T-helper 17 cell (primary cell): Measurements from ENCODE around the gene PI4KA. TPM values are rescaled to one million over a fixed set of nuclear protein-coding genes. Genes with fewer than 3 reads are reported as not detected.

Experiments used
- ATAC-seq: fragments of 150-1000 bp; cut with Tn5 transposase; 2 replicates; pipeline ENCODE4 v1.10.0; 2021; ENCODE audit warnings: mild to moderate bottlenecking, moderate library complexity
- DNase-seq, 3 donors: peaks; one replicate each; pipeline versions ENCODE4 v3.0.0 to v3.0.0-alpha.2; 2020 to 2021
- H3K9me3 ChIP-seq: one replicate; pipeline ENCODE4 v1.7.0; 2013; ENCODE audit warnings: low read length, mild to moderate bottlenecking; ENCODE audit not compliant: control insufficient read depth, poor library complexity, severe bottlenecking
- H3K27ac Mint-ChIP-seq: one replicate; pipeline ENCODE4 v1.8.0; 2022; ENCODE audit warnings: mild to moderate bottlenecking, moderate library complexity, mixed read lengths
- H3K27me3 Mint-ChIP-seq: one replicate; pipeline ENCODE4 v1.8.0; 2022; ENCODE audit warnings: mixed read lengths
- H3K36me3 Mint-ChIP-seq: one replicate; pipeline ENCODE4 v1.8.0; 2022; ENCODE audit warnings: low read depth, mixed read lengths
- H3K4me1 Mint-ChIP-seq: one replicate; pipeline ENCODE4 v1.8.0; 2022; ENCODE audit warnings: mild to moderate bottlenecking, mixed read lengths
- H3K4me3 Mint-ChIP-seq: one replicate; pipeline ENCODE4 v1.8.0; 2022; ENCODE audit warnings: mild to moderate bottlenecking, moderate library complexity, mixed read lengths
- total RNA-seq, 4 donors: library from RNA in 2 of 4; stranded (reverse) in 2 of 4; gene quantifications; one replicate each; pipeline ENCODE4 v1.2.3 and lab custom pipeline; 2022 to 2026

Gene PI4KA
- total RNA-seq, 2 donors from 2014 or later: 159 to 160 TPM

GRCh38 chr22:20889025-20889704 lies 30.6 kb upstream of the PI4KA start:
- no peak overlapping the region for H3K4me3 Mint-ChIP-seq
- H3K36me3 Mint-ChIP-seq: peaks cover 10% of the 10 kb centered on the region
- no peaks in the 10 kb centered on the region for H3K27me3 Mint-ChIP-seq
- no peak for ATAC-seq
- no peak overlapping the region for H3K27ac Mint-ChIP-seq
- no peaks in the 10 kb centered on the region for H3K9me3 ChIP-seq
- H3K4me1 Mint-ChIP-seq: peaks cover 4% of the 10 kb centered on the region
- no peak for DNase-seq

GRCh38 chr22:20887375-20887774 lies 28.8 kb upstream of the PI4KA start:
- Mint-ChIP-seq H3K27ac (peak overlapping the region; percentile 24), H3K27me3 (no peaks in the 10 kb centered on the region), H3K4me1 (peaks cover 6% of the 10 kb centered on the region), H3K36me3 (peaks cover 14% of the 10 kb centered on the region), H3K4me3 (no peak overlapping the region)
- H3K9me3 ChIP-seq: no peaks in the 10 kb centered on the region
- ATAC-seq: no peak
- DNase-seq: no peak

GRCh38 chr22:20885557-20886323 lies 27.1 kb upstream of the PI4KA start:
- DNase-seq (no peak), ATAC-seq (peak; percentile 68)
- Mint-ChIP-seq H3K4me1 (peaks cover 7% of the 10 kb centered on the region), H3K27ac (no peak overlapping the region), H3K27me3 (no peaks in the 10 kb centered on the region), H3K4me3 (no peak overlapping the region), H3K36me3 (peaks cover 14% of the 10 kb centered on the region)
- H3K9me3 ChIP-seq: no peaks in the 10 kb centered on the region

- ATAC-seq (no peak), DNase-seq (no peak)
- Mint-ChIP-seq H3K27ac (no peak overlapping the region), H3K27me3 (no peaks in the 10 kb centered on the region), H3K36me3 (peaks cover 14% of the 10 kb centered on the region), H3K4me1 (peaks cover 7% of the 10 kb centered on the region), H3K4me3 (no peak overlapping the region)
- no peaks in the 10 kb centered on the region for H3K9me3 ChIP-seq
Observed at GRCh38 chr22:20885017-20885556, 26.5 kb upstream of the PI4KA start.

DNA sequence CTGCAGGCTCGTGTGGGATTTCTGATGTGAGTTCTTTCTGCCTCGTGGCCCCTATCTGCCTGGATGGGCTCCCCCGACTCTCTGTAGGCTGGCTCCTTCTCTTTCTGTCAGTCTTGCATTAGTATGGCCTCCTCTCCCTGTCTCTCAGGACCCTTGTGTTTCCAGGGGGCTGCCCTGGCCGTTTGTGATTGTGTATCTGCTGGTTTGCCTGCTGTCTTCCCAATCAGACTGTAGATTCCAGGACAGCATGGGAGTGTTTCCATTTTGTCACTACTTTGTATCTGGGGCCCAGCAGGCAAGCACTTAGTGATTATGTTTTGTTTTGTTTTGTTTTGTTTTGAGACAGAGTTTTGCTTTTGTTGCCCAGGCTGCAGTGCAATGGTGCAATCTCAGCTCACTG lies 25.8 kb upstream of the PI4KA start:
- DNase-seq (no peak), ATAC-seq (no peak)
- Mint-ChIP-seq H3K4me1 (peaks cover 7% of the 10 kb centered on the region), H3K27ac (no peak overlapping the region), H3K4me3 (no peak overlapping the region), H3K27me3 (no peaks in the 10 kb centered on the region), H3K36me3 (peaks cover 14% of the 10 kb centered on the region)
- no peaks in the 10 kb centered on the region for H3K9me3 ChIP-seq

DNA sequence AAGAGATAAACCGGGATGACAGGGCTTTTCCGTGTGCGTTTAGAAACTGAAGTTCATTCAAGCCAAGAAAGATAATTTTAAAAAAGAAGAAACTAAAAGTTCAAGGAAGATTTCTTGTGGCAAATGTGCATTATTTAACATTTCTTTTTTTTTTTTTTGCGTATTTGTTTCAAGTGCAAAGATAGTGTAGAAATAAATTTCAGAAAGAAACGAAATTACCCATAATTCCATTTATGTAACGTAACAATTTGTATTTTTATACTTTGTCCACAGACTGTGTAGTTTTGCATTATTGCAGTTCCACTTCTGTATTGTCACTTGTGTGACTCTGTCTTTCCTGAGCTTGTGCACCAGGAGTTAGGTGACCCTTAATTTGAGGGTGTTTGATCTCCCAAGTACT lies 24.2 kb upstream of the PI4KA start:
- Mint-ChIP-seq H3K4me1 (peaks cover 4% of the 10 kb centered on the region), H3K27ac (no peak overlapping the region), H3K4me3 (no peak overlapping the region), H3K36me3 (peaks cover 12% of the 10 kb centered on the region), H3K27me3 (no peaks in the 10 kb centered on the region)
- ATAC-seq: no peak
- H3K9me3 ChIP-seq: no peaks in the 10 kb centered on the region
- no peak for DNase-seq

DNA sequence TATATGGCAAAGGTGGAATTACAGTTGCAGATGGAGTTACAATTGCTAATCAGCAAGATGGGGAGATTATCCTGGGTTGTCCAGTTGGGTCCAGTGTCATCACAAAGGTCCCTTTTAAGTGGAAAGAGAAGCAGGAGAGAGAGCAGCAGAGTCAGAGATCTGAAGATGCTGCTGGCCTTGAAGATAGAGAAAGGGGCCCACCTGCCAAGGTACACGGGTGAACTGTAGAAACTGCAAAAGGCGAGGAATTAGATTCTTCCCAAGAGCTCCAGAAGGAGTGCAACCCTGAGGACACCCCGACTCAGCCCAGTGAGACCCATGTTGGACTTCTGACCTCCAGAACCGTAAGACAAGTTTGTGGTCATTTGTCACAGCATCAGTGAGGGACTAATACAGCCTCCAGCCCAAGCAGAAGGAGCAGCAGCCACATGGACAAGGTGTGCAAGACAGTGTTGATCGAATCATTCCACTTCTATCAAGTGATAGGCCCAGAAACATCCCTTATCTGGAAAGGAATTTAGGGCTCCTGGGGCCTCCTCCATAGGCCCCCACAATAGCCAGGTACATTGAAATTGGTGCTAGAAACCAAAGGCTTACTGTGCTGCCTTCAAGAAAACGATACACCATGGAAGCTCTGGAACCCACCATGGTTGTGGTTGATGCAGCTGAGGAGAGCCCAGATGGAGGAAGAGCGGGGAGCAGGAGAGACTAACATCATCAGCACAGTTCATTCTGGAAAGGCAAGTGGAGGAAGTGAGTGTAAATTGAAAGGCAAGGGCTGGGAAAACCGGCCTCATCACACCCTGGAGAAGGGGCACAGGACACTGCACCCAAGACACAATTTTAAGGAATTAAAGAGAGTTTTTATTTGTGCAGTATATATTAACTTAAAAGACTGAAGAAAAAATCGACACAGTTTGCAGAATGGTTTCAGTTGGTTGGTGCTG lies 23.5 kb upstream of the PI4KA start:
- Mint-ChIP-seq H3K27ac (no peak overlapping the region), H3K4me3 (no peak overlapping the region), H3K36me3 (peaks cover 7% of the 10 kb centered on the region), H3K4me1 (peaks cover 4% of the 10 kb centered on the region), H3K27me3 (no peaks in the 10 kb centered on the region)
- H3K9me3 ChIP-seq: no peaks in the 10 kb centered on the region
- DNase-seq: no peak
- no peak for ATAC-seq

DNA sequence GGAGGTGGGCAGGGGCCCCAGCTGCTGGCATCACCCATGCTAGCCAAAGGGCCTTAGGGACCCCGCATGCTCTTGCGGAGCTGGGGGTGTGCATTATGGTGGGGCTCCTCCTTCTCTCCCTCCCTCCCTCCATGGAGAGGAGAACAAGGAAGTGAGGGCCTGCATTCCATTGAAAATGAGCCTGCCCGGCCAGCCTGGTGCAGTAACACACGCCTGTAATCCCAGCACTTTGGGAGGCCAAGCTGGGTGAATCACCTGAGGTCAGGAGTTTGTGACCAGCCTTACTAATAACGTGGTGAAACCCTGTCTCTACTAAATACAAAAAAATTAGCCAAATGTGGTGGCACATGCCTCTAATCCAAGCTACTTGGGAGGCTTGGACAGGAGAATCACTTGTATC lies 22.6 kb upstream of the PI4KA start:
- no peak overlapping the region for H3K27ac Mint-ChIP-seq
- peaks cover 7% of the 10 kb centered on the region for H3K36me3 Mint-ChIP-seq

GRCh38 chr22:20877715-20878114 lies 19.1 kb upstream of the PI4KA start:
- Mint-ChIP-seq H3K4me1 (peaks cover 8% of the 10 kb centered on the region), H3K4me3 (no peak overlapping the region), H3K36me3 (no peaks in the 10 kb centered on the region), H3K27ac (no peak overlapping the region), H3K27me3 (no peaks in the 10 kb centered on the region)
- DNase-seq (no peak), ATAC-seq (no peak)
- no peaks in the 10 kb centered on the region for H3K9me3 ChIP-seq

More for the DNA sequence above, 22.6 kb upstream of the PI4KA start:
- Mint-ChIP-seq H3K4me3 (no peak overlapping the region), H3K27me3 (no peaks in the 10 kb centered on the region), H3K4me1 (peaks cover 6% of the 10 kb centered on the region)
- no peak for DNase-seq
- ATAC-seq: no peak
- no peaks in the 10 kb centered on the region for H3K9me3 ChIP-seq

DNA sequence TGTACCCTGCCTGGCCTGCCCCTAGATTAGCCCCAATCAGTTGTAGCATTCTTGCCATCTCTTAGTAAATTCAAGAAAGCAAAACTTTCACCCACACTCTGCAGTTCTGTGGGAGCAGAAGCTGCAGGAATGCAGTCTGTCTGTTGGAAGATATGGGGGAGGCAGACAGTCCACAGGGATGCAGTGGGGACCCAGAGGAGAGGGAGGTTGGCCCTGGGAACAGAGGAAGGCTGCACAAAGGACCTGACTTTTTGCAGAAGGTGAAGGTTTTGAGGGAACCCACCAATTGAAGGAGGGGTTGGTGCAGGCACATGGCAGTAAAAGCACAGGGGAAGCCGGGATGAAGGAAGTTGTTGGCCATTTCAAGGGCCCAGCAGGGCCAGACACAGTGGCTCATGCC lies 16.7 kb upstream of the PI4KA start:
- no peaks in the 10 kb centered on the region for H3K36me3 Mint-ChIP-seq
- no peak for ATAC-seq
- H3K4me1 Mint-ChIP-seq: peaks cover 6% of the 10 kb centered on the region
- H3K9me3 ChIP-seq: no peaks in the 10 kb centered on the region
- DNase-seq: no peak
- H3K27me3 Mint-ChIP-seq: no peaks in the 10 kb centered on the region
- H3K4me3 Mint-ChIP-seq: no peak overlapping the region
- H3K27ac Mint-ChIP-seq: peak overlapping the region; percentile 84

GRCh38 chr22:20873214-20873613 lies 14.6 kb upstream of the PI4KA start:
- Mint-ChIP-seq H3K27ac (peak overlapping the region; percentile 32), H3K36me3 (no peaks in the 10 kb centered on the region), H3K27me3 (no peaks in the 10 kb centered on the region), H3K4me3 (no peak overlapping the region), H3K4me1 (peaks cover 11% of the 10 kb centered on the region)
- no peaks in the 10 kb centered on the region for H3K9me3 ChIP-seq
- no peak for DNase-seq
- no peak for ATAC-seq

GRCh38 chr22:20869234-20869633 lies 10.6 kb upstream of the PI4KA start:
- peaks cover 28% of the 10 kb centered on the region for H3K4me1 Mint-ChIP-seq
- H3K27me3 Mint-ChIP-seq: no peaks in the 10 kb centered on the region
- no peak for DNase-seq
- no peak for ATAC-seq
- H3K9me3 ChIP-seq: no peaks in the 10 kb centered on the region
- H3K27ac Mint-ChIP-seq: no peak overlapping the region
- H3K36me3 Mint-ChIP-seq: no peaks in the 10 kb centered on the region
- H3K4me3 Mint-ChIP-seq: no peak overlapping the region
